AG04449 (cell line): ENCODE results near the gene PTPRO.
"Not testable (repeated sequence)": the region's sequence is repeated elsewhere in the genome, so short reads cannot be mapped to it uniquely, and the experiment has no call there.

ENCODE experiments used
- CTCF ChIA-PET: fragments of 350-600 bp; formaldehyde crosslinking; extraction: SDS; loops from one replicate; lab custom pipeline; 2021; ENCODE audit warnings: antibody characterized with exemption; lab: Yijun Ruan, JAX
- POLR2A ChIA-PET: fragments of 400-600, 350-600 bp; formaldehyde crosslinking; extraction: SDS; loops from one replicate; lab custom pipeline; 2020; ENCODE audit warnings: antibody characterized with exemption, inconsistent platforms; lab: Yijun Ruan, JAX
- DNase-seq: peaks from one replicate; pipeline ENCODE4 v3.0.0-alpha.2; 2010; ENCODE audit warnings: low read depth, low spot score
- H3K4me3 ChIP-seq: 2 replicates; pipeline ENCODE4 v1.5.1; 2011; ENCODE audit warnings: low read depth, mild to moderate bottlenecking, control low read depth, low read length
- CTCF ChIP-seq: IDR thresholded peaks from one replicate; pipeline ENCODE4 v1.5.1; 2011; ENCODE audit warnings: mild to moderate bottlenecking, moderate library complexity, low read length, control low read depth, inconsistent platforms; ENCODE audit not compliant: insufficient read depth; ENCODE audit errors: missing control alignments

The PTPRO gene

GRCh38 chr12:15603474-15604085 is 281.3 kb downstream of the PTPRO start:
- POLR2A ChIA-PET, result no interaction called here
- CTCF ChIA-PET, result interaction anchor here (0.9 to 2.2 kb wide), 3 partner anchors 13 to 71 kb away, joined by 3 to 10 read pairs (median 7); no protein-coding TSS in a partner anchor
- no peak for TF ChIP-seq CTCF
- no peak for DNase-seq
- no peak overlapping the region for H3K4me3 ChIP-seq

- CTCF ChIA-PET, result interaction anchor here (1.1 to 1.6 kb wide), 3 partner anchors 15 to 249 kb away, joined by 3 to 6 read pairs (median 4); no protein-coding TSS in a partner anchor
- POLR2A ChIA-PET, result no interaction called here
- no peak overlapping the region for H3K4me3 ChIP-seq
- no peak for DNase-seq
- TF ChIP-seq CTCF, result no peak
Observed at GRCh38 chr12:15605881-15606590, 283.7 kb downstream of the PTPRO start.

- H3K4me3 ChIP-seq, result no peak overlapping the region
- ChIA-PET POLR2A (no interaction called here), CTCF (interaction anchor here (0.8 to 3.2 kb wide), 6 partner anchors 9 to 247 kb away, joined by 3 to 12 read pairs (median 4); no protein-coding TSS in a partner anchor)
- no peak for DNase-seq
- TF ChIP-seq CTCF, result no peak
Observed at GRCh38 chr12:15608406-15608805, 286.1 kb downstream of the PTPRO start.

- CTCF ChIA-PET, result interaction anchor here (0.8 to 3.2 kb wide), 6 partner anchors 10 to 246 kb away, joined by 3 to 12 read pairs (median 4); no protein-coding TSS in a partner anchor
- POLR2A ChIA-PET, result interaction anchor here (1.0 kb wide), 1 partner anchor 17 kb away, joined by 3 read pairs; no protein-coding TSS in a partner anchor
- DNase-seq, result no peak
- no peak for TF ChIP-seq CTCF
- no peak overlapping the region for H3K4me3 ChIP-seq
Observed at GRCh38 chr12:15608941-15609340, 286.6 kb downstream of the PTPRO start.

- DNase-seq, result no peak
- POLR2A ChIA-PET, result no interaction called here
- no peak for TF ChIP-seq CTCF
- H3K4me3 ChIP-seq, result no peak overlapping the region
- CTCF ChIA-PET, result no interaction called here
Observed at GRCh38 chr12:15613981-15614380, 291.7 kb downstream of the PTPRO start.

GRCh38 chr12:15616495-15616894 is 294.2 kb downstream of the PTPRO start:
- CTCF ChIA-PET, POLR2A ChIA-PET, H3K4me3 ChIP-seq, DNase-seq: not testable (repeated sequence)
